WTC11 (cell line): ENCODE measurements around the gene BRCC3. TPM values are rescaled to one million over a fixed set of nuclear protein-coding genes. Genes with fewer than 3 reads are reported as not detected.
A peak's percentile ranks its signal among the peaks of the same experiment; 100 is the strongest.

Experiments used
- ATAC-seq: fragments of 200-7000 bp; cut with Tn5 transposase; 2 replicates; pipeline ENCODE4 v1.10.0; 2021; ENCODE audit warnings: mild to moderate bottlenecking, moderate library complexity
- CTCF ChIA-PET: fragments of 300-600 bp; sonication (Branson Sonifier 250); formaldehyde crosslinking; loops from one replicate; lab custom pipeline; 2021; ENCODE audit warnings: antibody characterized with exemption; lab: Charles Lee
- POLR2A ChIA-PET: fragments of 350-600 bp; sonication (Branson Sonifier 250); formaldehyde crosslinking; loops from one replicate; lab custom pipeline; 2021; ENCODE audit warnings: antibody characterized with exemption; lab: Charles Lee
- DNase-seq: peaks from one replicate; pipeline ENCODE4 v3.0.0; 2021; ENCODE audit warnings: low spot score
- H3K27ac Mint-ChIP-seq: 2 replicates; pipeline ENCODE4 v1.8.0; 2021; ENCODE audit warnings: mixed read lengths
- H3K27me3 Mint-ChIP-seq: 2 replicates; pipeline ENCODE4 v1.8.0; 2021; ENCODE audit warnings: low read depth, mild to moderate bottlenecking, moderate library complexity, mixed read lengths
- H3K36me3 Mint-ChIP-seq: 2 replicates; pipeline ENCODE4 v1.8.0; 2021; ENCODE audit warnings: mixed read lengths
- H3K4me1 Mint-ChIP-seq: 2 replicates; pipeline ENCODE4 v1.8.0; 2022; ENCODE audit warnings: mixed read lengths
- H3K4me3 Mint-ChIP-seq: 2 replicates; pipeline ENCODE4 v1.8.0; 2021; ENCODE audit warnings: mild to moderate bottlenecking, moderate library complexity, mixed read lengths
- H3K9me3 Mint-ChIP-seq: 2 replicates; pipeline ENCODE4 v1.8.0; 2021; ENCODE audit warnings: mixed read lengths
- ARID4B ChIP-seq: sonication (generic); formaldehyde crosslinking; IDR thresholded peaks from 2 replicates; pipeline ENCODE4 v1.8.0; 2023; ENCODE audit warnings: missing genetic modification reagents, mild to moderate bottlenecking, borderline replicate concordance
- CTCF ChIP-seq: fragments of 200-600 bp; IDR thresholded peaks from 2 replicates; pipeline ENCODE4 v1.8.0; 2022; ENCODE audit warnings: antibody characterized with exemption
- E2F5 ChIP-seq: sonication (generic); formaldehyde crosslinking; IDR thresholded peaks from 2 replicates; pipeline ENCODE4 v1.8.1; 2022; ENCODE audit warnings: mild to moderate bottlenecking, moderate library complexity, missing genetic modification reagents
- FOXP1 ChIP-seq: sonication (generic); formaldehyde crosslinking; IDR thresholded peaks from 2 replicates; pipeline ENCODE4 v1.8.0; 2022; ENCODE audit warnings: missing genetic modification reagents, mild to moderate bottlenecking, moderate library complexity, borderline replicate concordance
- JAZF1 ChIP-seq: fragments of 250-450 bp; sonication (Bioruptor Pico); IDR thresholded peaks from 2 replicates; pipeline ENCODE4 v1.9.0; 2021; ENCODE audit warnings: moderate library complexity, mild to moderate bottlenecking, inconsistent platforms
- NFATC4 ChIP-seq: fragments of 250-450 bp; sonication (Bioruptor Pico); IDR thresholded peaks from 2 replicates; pipeline ENCODE4 v1.9.0; 2021; ENCODE audit warnings: mild to moderate bottlenecking
- NR1H2 ChIP-seq: sonication (generic); formaldehyde crosslinking; IDR thresholded peaks from 2 replicates; pipeline ENCODE4 v1.9.0; 2021; ENCODE audit warnings: mild to moderate bottlenecking, moderate library complexity, missing genetic modification reagents
- ZBTB43 ChIP-seq: sonication (generic); formaldehyde crosslinking; IDR thresholded peaks from 2 replicates; pipeline ENCODE4 v1.8.1; 2023; ENCODE audit warnings: mild to moderate bottlenecking, missing genetic modification reagents
- ZNF121 ChIP-seq: sonication (generic); formaldehyde crosslinking; IDR thresholded peaks from 2 replicates; pipeline ENCODE4 v1.8.0; 2023; ENCODE audit warnings: missing genetic modification reagents
- ZNF396 ChIP-seq: fragments of 250-450 bp; sonication (Bioruptor Pico); IDR thresholded peaks from 2 replicates; pipeline ENCODE4 v1.8.0; 2021; ENCODE audit warnings: mild to moderate bottlenecking, moderate library complexity, borderline replicate concordance
- ZSCAN18 ChIP-seq: fragments of 250-450 bp; sonication (Bioruptor Pico); IDR thresholded peaks from 2 replicates; pipeline ENCODE4 v2.1.2; 2022; ENCODE audit warnings: mild to moderate bottlenecking, moderate library complexity
- total RNA-seq: library from RNA; stranded (reverse); gene quantifications from 3 replicates; pipeline ENCODE4 v1.2.3, GENCODE V29; 2021

BRCC3 gene
- total RNA-seq, 1 experiment from 2014 or later, result 19.6 TPM

- TF ChIP-seq ZSCAN18 (CRISPR knock-in tag) (no peak), NFATC4 (CRISPR knock-in tag) (no peak), ZNF396 (CRISPR knock-in tag) (no peak), FOXP1 (no peak), JAZF1 (no peak), ZNF121 (no peak), ARID4B (no peak)
Measured at GRCh38 chrX:155071694-155072280, 479 bp downstream of the BRCC3 start (continued).

- TF ChIP-seq NR1H2 (CRISPR knock-in tag) (no peak), CTCF (peak; percentile 46), ZNF121 (no peak)
- ChIA-PET POLR2A (no interaction called here), CTCF (interaction anchor here (0.6 to 2.0 kb wide), 8 partner anchors 8 to 168 kb away, joined by 3 to 25 read pairs (median 4); partner anchors contain the start of genes BRCC3, CMC4, MTCP1 and VBP1)
- Mint-ChIP-seq H3K36me3 (peaks cover 10% of the 10 kb centered on the region), H3K27me3 (no peaks in the 10 kb centered on the region), H3K4me3 (no peak overlapping the region), H3K9me3 (no peaks in the 10 kb centered on the region), H3K4me1 (0 out of 2 replicates have a peak, but pooled peaks cover 3% of the 10 kb centered on the region), H3K27ac (peak overlapping the region; percentile 36; the same call in 1 of the 2 replicates)
- DNase-seq, result peak; percentile 69
- peak; percentile 93 for ATAC-seq
Measured at GRCh38 chrX:155086202-155086840, 15.0 kb downstream of the BRCC3 start.

- Mint-ChIP-seq H3K27ac (no peak overlapping the region), H3K4me1 (0 out of 2 replicates have a peak, but pooled peaks cover 3% of the 10 kb centered on the region), H3K27me3 (no peaks in the 10 kb centered on the region), H3K9me3 (no peaks in the 10 kb centered on the region), H3K4me3 (no peak overlapping the region), H3K36me3 (peaks cover 12% of the 10 kb centered on the region)
- DNase-seq (no peak), ATAC-seq (no peak)
- TF ChIP-seq ZBTB43 (CRISPR knock-in tag) (no peak), E2F5 (no peak)
- CTCF ChIA-PET, result interaction anchor here (0.6 to 2.0 kb wide), 8 partner anchors 9 to 169 kb away, joined by 3 to 25 read pairs (median 4); partner anchors contain the start of genes BRCC3, CMC4, MTCP1 and VBP1
- POLR2A ChIA-PET, result no interaction called here
Measured at GRCh38 chrX:155086961-155087735, 15.8 kb downstream of the BRCC3 start.
